CD4-positive, alpha-beta T cell treated with Interferon gamma for 1 hour (primary cell): ENCODE results near the gene PSENEN.
"Not testable (repeated sequence)": the region's sequence is repeated elsewhere in the genome, so short reads cannot be mapped to it uniquely, and the experiment has no call there.

Experiments used
- DNase-seq: peaks from one replicate; pipeline ENCODE4 v3.0.0-alpha.2; 2020

The PSENEN gene

DNA sequence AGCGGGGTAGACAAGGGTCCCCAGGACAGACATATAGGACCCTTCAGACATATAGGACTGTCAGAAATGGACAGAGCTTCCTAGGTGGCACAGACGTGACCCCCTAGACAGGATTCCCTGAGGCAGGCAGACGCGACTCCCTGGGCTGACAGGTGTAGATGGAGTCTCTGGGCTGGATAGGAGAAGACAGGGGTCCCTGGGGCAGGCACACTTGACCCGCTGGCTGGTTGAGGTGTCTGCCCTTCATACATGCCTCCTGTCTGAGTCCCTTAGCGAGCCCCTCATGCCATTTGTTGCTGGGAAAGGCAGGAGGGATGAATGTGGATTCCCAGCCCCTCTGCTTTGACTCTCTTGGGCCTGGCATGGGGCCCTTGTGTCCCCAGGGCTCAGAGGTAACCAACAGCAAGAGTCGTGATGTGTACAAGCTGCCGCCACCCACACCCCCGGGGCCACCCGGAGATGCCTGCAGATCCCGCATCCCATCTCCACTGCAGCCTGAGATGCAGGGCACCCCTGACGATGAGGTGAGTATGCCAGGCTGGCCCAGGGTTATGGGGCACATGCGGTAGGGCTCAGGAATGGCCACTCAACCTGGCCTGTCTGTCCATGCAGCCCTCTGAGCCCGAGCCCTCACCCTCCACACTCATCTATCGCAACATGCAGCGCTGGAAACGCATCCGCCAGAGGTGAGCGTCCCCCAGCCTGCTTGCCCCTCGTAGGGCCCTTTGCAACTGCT, 8.4 kb downstream of the PSENEN start:
- no peak for DNase-seq

DNA sequence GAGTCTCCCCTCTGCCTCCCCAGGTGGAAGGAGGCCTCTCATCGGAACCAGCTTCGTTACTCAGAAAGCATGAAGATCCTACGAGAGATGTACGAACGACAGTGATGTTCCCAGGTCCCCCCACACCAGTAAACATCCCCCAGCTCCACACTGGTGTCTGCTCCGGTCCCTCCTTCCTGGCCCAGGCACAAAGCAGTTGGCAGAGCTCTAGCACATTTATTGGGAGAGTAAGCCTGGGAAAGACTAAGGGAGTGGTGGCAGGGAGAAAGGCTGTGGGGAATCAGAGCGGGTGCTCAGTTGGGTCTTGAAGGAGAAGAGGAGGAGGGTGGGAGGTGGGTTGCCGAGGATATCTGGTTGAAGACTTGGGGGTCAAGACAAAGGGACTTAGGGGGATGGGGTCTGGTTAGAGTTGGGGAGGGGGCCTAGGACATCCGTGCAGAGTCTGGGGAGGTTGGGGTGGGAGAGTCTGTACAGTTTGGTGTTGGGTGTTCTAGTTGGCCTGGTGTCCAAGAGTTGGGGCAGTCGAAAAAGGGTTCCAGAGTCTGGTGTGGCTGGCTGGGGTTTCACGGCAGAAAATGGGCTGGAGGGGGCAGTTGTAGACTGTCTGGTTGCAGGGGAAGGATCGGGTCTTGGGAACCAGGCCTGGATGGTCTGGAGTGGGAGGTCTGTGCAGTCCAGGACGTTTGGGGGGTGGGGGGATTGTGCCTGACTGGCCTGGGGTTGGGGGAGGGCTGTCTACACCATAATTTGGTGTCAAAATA, 9.1 kb downstream of the PSENEN start:
- DNase-seq: no peak

DNA sequence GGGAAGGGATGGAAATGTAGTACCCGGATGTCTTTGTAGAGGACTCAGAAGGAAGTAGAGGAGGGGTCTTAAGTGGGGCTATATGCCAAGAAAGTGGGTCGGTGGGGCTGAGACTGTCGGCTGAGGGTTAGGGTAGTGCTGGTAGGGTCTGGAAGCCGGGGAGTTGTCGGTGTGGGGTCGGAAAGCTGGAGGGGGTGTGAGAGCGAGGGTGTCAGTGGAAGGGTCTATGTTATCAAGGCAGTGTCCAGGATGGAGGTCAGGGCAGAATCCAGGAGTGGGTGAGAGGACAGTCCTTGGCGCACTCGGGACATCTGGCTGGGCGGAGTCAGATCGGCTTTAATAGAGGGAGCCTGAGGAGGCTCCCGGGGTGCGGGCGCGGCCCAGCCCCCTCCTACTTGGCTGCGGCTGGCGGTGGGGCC, 9.7 kb downstream of the PSENEN start:
- no peak for DNase-seq

DNA sequence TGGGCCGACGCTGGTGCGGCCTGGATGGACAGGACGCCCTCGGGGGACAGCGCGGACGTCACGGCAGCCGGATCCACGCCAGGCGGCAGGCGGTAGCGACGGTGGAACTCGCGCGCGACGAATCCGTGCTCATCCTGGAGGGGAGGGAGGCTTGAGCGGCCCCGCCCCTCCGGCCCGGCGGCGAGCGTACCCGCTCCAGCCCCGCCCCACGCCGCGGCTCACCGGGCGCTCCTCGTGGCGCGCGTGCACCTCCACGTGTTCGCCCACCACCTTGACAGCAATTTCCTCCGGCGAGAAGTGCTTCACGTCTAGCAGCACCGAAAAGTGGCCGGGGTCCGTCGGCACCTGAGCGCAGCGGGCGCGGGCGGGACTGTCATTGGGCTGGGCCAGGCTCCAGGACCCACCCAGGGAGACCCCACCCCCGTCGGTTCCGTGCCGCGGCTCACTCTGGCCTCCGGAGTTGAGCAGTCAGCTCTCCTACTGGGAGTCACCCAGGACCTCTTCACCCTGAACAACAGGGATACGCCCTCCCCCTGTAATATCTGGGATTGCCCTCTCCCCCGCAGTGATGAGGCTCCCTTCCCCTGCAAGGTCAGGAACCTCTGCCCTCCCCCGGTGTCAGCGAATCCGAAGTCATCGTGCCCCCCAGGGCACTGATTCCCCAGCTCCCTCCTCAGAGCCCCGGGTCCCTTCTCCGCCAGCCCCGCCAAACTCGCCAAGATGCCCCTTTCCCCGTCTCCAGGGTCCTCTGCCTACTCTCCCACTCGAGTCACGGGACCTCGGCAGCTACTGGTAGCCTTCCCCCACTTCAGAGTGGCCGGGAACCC, 10.3 kb downstream of the PSENEN start:
- DNase-seq: peak; percentile 61

DNA sequence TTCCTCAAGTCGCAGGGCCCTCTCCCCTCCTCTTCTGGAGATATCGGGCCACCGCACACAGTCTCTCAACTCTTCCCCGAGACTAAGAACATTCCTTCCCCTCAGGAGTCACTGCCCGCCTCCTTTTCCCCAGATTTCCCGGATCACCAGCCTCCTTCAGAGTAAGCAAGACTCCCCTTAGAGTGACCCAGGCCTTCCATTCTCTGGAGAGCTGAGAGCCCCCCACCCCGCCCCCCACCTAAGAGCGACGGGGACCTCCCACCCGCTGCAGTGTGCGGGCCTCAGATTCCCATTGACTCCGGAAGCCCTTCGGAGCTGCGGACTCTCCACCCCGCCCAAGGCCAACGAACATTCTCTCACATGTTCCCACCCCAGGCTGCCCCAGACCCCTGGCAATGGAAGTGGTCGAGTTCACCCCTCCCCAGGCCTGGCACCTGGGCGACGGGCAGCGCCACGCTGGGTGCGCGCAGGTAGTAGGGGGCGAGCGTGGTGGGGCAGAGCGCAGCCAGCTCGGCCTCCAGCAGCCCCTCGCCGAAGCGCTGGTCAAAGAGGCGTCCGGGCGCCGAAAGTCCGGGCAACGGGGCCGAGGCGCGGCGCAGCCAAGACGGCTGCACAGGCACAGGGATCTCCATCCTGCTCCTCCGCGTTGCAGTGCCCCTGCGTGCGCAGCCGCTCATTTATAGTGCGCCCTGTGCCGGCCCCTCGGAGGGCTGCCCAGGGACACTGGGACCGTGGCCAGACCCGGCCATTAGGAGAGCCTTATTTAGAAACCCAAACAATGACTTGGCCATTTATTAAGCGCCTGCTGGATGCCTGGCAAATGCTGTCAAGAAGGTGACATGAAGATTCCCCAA, 11.2 kb downstream of the PSENEN start, which contains the start of gene HSPB6:
Gene HSPB6, minus strand, starts transcription at position 653 of the 854 bp plus-strand sequence. Its CDS starts 21 bp downstream, at position 632.
- DNase-seq: no peak

DNA sequence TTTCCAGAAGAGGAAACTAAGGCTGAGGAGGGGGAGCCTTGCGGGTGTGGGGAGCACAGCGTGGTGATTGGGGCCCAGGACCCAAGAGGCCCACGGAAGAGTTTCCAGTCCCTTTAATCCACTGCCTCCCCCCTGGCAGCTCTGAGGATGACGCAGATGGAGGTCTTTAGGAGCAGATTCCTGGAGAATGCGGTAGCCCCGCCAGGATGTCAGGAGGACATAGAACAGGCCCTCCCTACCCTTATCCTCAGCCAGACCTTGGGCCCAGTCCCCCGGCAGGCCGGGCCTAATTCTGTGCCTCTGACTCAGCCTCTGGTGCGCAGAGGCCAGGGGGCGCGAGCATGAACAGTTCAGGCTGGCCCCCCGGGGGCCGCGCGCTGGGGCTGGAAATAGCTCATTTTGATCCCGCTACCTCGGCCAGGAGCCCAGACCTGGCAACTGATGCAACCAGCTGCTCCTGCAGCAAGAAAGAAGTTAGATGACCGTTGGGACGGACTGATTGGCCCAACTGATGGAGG, 11.8 kb downstream of the PSENEN start:
- no peak for DNase-seq

DNA sequence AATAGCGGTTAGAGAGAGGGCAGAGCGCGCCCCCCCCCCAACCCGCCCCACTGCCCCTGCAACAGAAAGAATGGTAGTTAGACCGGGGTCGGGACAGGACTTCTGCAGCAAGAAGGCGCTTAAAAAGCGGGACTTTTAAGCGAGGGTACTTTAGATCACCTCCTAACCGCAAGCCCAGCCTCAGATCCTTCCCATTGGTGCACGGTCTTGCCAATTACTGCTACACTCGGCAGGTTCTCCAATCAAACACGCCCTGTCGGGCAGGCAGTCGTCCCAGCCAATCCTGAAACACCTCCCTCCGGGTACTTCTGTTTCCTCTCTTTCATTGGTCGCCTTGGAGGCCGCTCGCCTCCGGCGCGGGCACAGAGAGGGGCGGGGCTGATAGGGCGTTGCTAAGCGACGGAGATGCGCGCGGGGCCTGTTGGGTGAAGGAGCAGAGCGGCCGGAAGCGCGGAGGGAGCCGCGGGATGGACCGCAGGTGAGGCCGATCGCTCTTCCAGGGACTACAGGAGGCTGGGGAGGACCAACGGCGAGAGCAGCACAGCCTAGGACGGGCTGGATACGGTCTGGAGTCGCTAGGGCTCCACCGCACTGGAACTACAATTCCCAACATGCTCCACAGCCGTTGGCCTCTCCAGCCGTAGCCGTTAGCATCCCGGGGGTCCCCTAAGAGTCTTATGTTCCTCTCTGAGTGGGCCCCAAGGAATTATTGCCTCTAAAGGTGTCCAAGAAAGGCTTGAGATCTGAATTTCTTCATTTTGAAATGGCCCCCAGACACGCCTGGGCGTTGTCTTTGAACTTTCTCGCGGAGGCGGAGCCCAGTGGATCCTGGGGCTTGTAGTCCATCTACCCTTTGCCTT, 12.5 kb downstream of the PSENEN start, which contains the start of gene PROSER3:
Gene PROSER3, plus strand, starts transcription at position 428 of the 860 bp plus-strand sequence. Its CDS starts 40 bp downstream, at position 468.
- DNase-seq: peak; percentile 99

DNA sequence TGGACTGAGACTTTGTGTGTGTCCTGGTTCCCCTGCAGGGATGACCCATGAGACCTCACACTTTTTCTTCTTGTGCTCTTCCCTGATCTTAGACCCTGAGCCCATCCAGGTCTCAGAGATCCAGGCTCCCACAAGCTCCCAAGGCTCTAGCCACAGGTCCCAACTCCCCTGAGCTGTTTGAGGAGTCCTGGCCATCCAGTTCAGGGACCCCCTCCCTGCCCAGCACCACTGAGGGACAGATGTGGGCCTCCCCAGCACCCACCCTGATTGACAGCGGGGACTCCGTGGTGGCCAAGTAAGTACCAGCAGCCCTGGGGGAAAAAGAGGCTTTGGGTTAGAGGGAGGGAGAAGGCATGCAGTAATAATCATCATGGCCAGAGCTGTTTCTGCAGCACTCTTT, 14.2 kb downstream of the PSENEN start:
- no peak for DNase-seq

DNA sequence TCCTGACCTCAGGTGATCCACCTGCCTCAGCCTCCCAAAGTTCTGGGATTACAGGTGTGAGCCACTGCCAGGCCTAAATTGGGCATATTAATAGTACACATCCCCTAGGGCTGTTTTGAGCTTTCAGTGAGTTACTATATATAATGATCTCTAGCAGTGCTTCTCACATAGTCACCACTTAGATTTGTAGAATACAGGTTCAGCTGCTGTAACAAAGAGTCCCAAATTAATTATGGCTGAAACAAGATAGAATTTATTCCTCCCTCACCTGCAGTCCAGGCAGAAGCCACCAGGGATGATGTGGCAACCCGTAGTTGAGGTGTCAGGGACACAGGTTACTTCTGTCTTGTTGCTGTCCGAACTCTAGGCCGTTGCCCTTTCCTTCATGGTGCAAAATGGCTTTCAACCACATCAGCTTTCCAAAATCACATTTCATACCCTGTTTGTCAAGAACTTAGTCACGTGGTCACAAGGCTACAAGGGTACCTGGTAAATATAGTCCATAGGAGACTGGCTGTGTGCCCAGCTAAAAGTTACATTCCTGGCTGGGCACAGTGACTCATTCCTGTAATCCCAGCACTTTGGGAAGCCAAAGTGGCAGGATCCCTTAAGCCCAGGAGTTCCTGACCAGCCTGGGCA, 15.4 kb downstream of the PSENEN start:
- no peak for DNase-seq

DNA sequence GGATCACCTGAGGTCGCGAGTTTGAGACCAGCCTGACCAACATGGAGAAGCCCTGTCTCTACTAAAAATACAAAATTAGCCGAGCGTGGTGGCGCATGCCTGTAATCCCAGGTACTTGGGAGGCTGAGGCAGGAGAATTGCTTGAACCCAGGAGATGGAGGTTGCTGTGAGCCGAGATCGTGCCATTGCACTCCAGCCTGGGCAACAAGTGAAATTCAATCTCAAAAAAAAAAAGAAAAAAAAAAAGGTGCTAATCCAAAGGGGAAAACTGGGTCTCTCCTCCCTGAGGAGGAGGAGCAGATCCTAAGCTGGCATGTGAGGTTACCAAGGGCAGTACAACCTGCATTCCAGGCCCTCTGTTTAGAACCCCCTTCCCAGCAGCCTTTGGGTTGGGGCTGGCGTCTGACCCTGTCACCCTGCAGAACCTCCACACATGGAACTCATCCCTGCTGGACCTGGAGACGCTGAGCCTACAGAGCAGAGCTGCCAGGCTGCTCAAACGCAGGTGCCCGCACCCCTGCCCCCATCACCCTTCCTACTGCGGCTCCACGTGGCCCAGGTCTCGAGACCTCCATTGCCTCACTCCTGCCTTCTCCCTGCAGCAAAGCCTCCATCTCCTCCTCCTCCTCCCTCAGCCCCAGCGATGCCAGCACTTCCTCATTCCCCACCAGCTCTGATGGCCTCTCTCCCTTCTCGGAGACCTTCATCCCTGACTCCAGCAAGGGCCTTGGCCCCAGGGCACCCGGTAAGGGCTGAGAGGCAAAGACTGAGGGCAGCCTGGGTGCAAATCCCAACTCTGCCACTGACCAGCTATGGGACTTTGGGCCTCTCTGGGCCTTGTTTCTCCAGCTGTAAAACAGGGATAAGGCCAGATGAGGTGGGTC, 19.2 kb downstream of the PSENEN start:
- no peak for DNase-seq

DNA sequence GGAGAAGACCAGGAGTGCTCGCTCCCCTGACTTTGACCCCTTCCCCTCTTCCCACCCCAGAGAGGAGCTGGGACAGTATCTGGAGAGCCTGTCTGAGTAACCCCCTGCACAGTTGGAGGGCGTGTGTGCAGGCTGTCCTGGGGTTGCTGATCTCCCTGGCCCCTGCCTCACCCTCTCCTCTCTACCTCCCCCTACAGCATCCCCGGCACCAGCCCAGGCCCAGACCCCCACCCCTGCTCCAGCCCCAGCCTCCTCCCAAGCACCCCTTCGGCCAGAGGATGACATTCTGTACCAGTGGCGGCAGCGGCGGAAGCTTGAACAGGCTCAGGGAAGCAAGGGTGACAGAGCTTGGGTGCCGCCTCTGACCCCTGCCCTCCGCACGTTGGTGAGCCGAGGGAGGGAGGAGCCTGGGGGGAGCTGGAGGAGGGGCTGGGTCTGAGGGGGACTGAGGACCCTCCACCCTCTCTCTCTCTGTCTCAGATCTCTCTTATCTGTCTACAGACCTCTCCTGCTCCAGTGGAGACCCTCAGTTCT, 21.2 kb downstream of the PSENEN start:
- no peak for DNase-seq

DNA sequence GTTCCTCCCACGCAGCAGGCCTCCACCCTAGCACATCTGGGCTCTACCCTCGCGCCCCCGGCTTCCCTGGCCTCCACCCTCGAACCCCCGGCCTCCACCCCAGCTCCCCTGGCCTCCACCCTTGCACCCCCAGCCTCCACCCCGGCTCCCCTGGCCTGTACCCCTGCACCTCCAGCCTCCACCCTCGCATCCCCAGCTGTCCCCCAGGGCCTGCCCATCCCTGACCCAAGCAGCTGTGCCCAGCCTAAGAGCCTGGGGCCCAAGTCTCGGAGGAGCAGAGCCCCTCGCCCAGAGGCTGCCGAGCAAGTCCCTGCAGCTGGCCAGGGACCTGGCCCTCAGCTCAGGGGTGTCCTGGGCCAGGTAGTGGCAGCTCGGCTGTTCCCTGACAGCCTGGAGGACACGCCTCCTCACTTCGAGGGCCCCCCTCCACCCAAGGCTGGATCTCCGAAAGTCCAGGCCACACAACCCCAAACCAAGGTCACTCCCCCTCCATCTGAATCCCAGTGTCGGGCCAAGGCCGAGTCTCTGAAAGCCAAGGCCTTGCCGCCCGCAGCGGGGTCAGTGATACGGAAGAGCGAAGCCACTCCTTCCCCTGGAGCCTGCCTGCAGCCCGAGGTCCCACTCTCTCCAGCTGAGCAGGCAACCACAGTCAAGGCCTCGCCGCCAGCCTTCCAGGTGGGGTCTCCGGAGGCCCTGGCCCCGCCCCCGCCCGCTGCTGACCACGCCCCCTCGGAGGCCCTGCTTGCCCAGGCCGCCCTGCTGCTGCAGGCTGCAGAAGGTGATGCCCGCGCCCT, 22.0 kb downstream of the PSENEN start:
- no peak for DNase-seq

DNA sequence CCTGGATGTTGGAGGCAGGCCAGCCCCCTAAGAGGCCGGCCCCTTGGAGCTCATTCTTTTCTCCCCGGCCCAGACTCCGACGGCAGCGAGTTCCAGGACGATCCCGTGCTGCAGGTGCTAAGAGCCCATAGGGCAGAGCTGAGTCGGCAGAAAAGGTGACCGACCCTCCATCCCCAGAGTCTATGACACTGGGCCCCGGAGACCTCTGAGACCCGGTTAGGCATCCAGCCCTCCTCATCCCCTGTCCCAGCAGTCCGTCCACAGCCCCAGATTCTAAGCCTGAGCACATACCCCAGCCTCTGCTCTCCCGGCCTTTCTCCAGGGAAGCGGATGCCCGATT, 22.6 kb downstream of the PSENEN start:
- DNase-seq: no peak

DNA sequence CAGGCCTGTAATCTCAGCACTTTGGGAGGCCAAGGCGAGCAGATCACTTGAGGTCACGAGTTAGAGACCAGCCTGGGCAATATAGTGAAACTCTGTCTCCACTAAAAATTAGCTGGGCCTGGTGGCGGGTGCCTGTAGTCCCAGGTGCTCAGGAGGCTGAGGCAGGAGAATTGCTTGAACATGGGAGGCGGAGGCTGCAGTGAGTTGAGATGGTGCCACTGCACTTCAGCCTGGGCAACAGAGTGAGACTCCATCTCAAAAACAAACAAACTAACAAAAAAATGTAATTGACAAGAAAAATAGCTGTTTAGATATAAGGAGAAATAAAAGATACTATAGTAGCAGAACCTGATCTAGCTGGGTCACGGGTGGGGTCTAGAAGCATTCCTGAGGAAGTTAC, 26.9 kb downstream of the PSENEN start:
- not testable (repeated sequence) for DNase-seq

DNA sequence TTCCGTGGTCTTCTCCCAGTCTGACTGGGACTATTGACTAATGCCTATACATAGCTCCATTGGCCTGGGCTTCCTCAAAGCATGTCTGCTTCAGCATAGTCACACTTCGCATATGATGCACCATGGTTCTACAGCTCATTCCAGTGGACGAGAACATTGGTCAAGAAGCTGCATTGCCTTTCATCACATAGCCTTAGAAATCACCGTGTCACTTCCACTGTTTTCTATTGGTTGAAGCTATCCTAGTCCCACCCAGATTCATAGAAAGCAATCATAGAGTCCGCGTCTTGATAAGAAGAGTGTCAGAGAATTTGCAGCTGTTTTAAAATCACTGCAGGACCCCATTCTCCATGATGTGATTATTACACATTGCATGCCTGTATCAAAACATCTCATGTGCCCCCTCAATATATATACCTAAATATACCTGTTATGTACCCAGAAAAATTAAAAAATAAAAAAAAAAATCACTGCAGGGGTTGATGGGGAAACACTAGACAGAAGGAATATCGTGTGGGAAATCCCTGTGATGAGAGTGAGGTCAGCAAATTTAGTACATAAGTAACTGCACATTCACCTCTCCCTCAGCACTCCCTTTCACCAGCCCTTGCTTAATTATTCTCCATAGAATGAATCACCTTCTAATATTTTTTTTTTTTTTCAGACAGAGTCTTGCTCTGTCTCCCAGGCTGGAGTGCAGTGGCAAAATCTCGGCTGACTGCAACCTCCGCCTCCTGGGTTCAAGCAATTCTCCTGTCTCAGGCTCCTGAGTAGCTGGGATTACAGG, 27.8 kb downstream of the PSENEN start:
- no peak for DNase-seq

DNA sequence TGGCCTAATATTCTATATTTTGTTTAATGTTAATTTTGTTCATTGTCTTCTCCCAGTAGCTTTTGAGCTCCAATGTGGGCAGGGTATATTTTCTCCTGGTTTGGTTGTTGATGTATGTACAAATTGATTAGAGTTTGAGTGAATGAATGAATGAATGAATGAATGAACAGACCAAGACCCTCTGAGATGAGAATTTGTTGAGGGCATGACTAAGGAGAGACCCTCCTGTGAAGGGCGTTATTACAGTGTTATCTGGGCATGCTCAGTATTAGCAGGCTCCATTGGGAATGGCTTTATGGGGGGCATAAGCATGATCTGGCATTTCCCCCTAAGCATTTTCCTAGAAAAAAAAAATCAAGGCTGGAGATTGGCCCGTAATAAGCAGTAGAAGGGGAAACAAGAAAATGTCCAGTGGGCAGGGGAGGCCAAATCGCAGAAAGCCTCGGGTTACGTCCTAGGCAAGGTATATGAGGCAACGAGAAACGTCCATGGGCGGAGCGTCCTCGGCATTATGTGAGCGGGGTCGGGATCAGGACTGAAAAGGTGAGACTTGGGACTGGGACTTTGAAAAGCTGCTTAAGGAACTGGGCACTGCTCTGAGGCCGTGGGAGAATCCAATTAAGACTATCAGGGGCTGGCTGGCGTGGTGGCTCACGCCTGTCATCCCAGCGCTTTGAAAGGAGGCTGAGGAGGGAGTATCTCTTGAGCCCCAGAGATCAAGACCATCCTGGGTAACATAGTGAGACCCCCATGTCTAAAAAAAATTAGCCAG, 29.0 kb downstream of the PSENEN start:
- DNase-seq: no peak

DNA sequence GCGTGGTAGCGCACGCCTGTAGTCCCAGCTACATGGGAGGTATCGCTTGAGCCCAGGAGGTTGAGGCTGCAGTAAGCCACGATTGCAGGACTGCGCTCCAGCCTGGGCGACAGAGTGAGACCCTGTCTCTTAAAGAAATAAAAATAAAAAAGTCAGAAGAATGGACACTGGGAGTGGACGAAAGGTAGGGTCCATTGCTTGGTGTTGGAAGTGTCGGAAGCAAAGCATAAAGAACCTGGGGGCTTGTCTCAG, 29.5 kb downstream of the PSENEN start:
- DNase-seq: no peak
